HFFc6 (cell line): Measurements from ENCODE around the gene ZNF415. TPM values are rescaled to one million over a fixed set of nuclear protein-coding genes. Genes with fewer than 3 reads are reported as not detected.
A peak's percentile ranks its signal among the peaks of the same experiment; 100 is the strongest.

Source experiments
- DNase-seq: peaks from one replicate; pipeline ENCODE4 v3.0.0-alpha.2; 2018
- H3K27ac Mint-ChIP-seq: 2 replicates; pipeline ENCODE4 v1.8.0; 2020; ENCODE audit warnings: mild to moderate bottlenecking, mixed read lengths
- H3K27me3 Mint-ChIP-seq: 2 replicates; pipeline ENCODE4 v1.8.0; 2021; ENCODE audit warnings: mild to moderate bottlenecking, moderate library complexity, mixed read lengths; ENCODE audit not compliant: insufficient read depth
- H3K36me3 Mint-ChIP-seq: 2 replicates; pipeline ENCODE4 v1.8.0; 2021; ENCODE audit warnings: low read depth, mixed read lengths
- H3K4me1 Mint-ChIP-seq: 2 replicates; pipeline ENCODE4 v1.8.0; 2020; ENCODE audit warnings: low read depth, mixed read lengths
- H3K4me3 Mint-ChIP-seq: 2 replicates; pipeline ENCODE4 v1.8.0; 2020; ENCODE audit warnings: mild to moderate bottlenecking, moderate library complexity, mixed read lengths
- H3K9me3 Mint-ChIP-seq: 2 replicates; pipeline ENCODE4 v1.8.0; 2020; ENCODE audit warnings: mild to moderate bottlenecking, mixed read lengths
- total RNA-seq, 6 experiments: library from RNA; stranded (reverse); fragmentation: NEBNext Ultra II Directional; extraction: Animal tissue kit (Norgen Biotek cat#: 25700); gene quantifications; 2 replicates in 1 of 6; 3 replicates in 5 of 6; pipeline ENCODE4 v1.2.3, GENCODE V29; 2021
- TF ChIP-seq, protein P1 (sequence below): fragments of 200-600 bp; sonication (generic); IDR thresholded peaks from 2 replicates; pipeline ENCODE4 v1.5.0; 2021; ENCODE audit warnings: antibody characterized with exemption, mild to moderate bottlenecking

The ZNF415 gene
- total RNA-seq, 6 experiments from 2014 or later: 3.2 to 4.6 (median 4.0) TPM

DNA sequence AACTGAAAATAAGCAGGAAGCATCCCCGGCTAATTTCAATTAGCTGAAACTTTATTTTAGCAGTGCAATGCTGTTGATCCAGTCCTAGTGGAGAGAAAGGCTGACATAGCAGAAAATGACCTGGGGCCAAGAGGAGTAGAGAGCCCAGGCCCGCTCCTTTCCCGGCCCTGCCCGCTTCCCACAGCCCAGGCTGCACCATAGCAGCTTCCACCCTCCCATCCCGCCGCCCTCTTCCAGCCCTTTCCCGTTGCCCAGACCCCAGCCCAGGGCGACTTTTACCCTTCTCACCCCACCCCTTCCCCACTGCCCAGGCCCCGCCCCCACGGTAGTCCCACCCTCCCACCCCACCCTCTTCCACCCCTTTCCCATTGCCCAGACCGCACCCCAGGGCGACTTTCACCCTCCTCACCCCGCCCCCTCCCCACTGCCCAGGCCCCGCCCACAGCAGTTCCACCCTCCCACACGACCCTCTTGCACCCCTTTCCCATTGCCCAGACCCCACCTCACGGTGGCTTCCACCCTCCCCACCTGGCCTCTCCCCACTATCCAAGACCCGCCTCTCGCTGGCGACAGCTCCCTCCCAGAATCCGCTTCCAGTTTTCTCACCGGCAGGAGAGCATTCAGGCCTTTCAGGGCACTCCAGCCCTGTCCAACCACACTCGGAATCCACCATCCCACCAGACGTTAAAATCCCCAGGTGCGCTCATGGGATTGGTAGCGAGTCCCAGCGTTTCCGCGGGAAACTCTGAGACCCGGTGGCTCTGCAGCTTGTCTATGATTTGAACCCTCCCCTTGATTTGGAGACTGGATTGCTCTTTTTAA is 37.7 kb downstream of the ZNF415 start:
- Mint-ChIP-seq H3K4me1 (peaks cover 10% of the 10 kb centered on the region; the same call in 1 of the 2 replicates), H3K36me3 (peaks cover 57% of the 10 kb centered on the region), H3K27ac (no peak overlapping the region), H3K27me3 (peaks cover 8% of the 10 kb centered on the region), H3K4me3 (no peak overlapping the region), H3K9me3 (peaks cover 8% of the 10 kb centered on the region)
- TF ChIP-seq, protein P1, sequence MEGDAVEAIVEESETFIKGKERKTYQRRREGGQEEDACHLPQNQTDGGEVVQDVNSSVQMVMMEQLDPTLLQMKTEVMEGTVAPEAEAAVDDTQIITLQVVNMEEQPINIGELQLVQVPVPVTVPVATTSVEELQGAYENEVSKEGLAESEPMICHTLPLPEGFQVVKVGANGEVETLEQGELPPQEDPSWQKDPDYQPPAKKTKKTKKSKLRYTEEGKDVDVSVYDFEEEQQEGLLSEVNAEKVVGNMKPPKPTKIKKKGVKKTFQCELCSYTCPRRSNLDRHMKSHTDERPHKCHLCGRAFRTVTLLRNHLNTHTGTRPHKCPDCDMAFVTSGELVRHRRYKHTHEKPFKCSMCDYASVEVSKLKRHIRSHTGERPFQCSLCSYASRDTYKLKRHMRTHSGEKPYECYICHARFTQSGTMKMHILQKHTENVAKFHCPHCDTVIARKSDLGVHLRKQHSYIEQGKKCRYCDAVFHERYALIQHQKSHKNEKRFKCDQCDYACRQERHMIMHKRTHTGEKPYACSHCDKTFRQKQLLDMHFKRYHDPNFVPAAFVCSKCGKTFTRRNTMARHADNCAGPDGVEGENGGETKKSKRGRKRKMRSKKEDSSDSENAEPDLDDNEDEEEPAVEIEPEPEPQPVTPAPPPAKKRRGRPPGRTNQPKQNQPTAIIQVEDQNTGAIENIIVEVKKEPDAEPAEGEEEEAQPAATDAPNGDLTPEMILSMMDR: no peak
- DNase-seq: no peak

DNA sequence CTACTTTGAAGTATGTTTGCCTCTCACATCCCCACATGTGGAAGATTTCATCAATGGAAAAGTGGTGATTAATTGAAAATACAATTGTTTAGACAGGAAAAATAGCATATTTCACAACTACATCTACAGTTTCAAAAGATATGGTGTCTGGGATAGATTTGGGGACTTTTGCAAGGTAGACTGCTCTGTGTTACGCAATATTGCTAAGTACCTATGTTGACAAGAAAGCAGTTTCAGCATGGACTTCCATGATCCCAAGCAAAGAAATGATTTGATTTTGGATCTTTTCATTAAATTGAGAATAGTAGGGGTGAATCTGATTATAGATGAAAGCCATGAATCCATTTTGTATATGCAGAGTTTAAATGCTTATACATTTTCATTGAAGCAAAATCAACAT is 40.0 kb downstream of the ZNF415 start:
- TF ChIP-seq, protein P1: no peak
- no peak overlapping the region for H3K27ac Mint-ChIP-seq
- H3K4me1 Mint-ChIP-seq: peaks cover 5% of the 10 kb centered on the region; the same call in 1 of the 2 replicates
- H3K27me3 Mint-ChIP-seq: peaks cover 8% of the 10 kb centered on the region
- DNase-seq: no peak
- peaks cover 58% of the 10 kb centered on the region for H3K36me3 Mint-ChIP-seq
- peaks cover 3% of the 10 kb centered on the region; the same call in 1 of the 2 replicates for H3K9me3 Mint-ChIP-seq
- H3K4me3 Mint-ChIP-seq: no peak overlapping the region

DNA sequence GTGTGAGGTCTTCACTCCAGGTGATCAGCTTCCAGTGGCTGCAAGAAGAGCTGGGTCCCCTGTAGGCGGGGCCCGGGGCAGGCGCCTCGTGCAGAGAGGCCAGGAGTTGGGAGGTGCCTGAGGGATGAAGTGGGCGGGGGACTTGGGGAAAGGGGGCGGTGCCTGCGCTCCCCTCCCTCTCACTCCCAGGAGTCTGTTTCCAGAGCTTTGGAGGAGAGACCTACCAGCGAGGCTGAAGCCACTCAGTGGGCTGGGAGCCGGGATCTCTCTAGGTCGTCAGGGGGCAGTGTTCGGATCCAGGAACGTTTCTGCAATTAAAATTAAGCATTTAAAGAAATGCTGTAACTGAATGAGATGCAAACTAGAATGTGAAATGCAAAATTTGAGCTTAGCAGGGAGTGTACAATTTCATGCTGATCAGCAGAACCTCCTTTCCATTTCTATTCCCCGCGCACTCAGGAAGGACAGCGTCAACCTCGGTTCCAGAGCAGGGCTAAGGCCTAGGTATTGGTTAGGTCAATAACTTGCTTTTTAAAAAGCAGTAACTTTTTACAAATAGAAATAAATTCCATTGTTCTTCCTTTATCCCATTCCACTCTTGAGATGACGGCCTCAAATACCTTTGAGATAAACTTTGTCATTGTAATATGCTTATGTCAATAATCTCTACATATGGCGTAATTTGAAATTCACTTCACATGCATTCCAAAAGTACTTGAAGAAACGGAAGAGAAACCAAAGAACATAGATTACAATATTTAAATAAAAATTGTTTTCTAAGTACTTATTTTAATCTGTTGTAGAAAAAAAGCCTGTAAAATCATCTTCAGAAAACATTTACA is 41.1 kb downstream of the ZNF415 start:
- Mint-ChIP-seq H3K4me3 (no peak overlapping the region), H3K9me3 (peaks cover 3% of the 10 kb centered on the region; the same call in 1 of the 2 replicates), H3K36me3 (peaks cover 59% of the 10 kb centered on the region), H3K4me1 (peaks cover 13% of the 10 kb centered on the region), H3K27ac (no peak overlapping the region), H3K27me3 (peaks cover 3% of the 10 kb centered on the region)
- DNase-seq: no peak
- TF ChIP-seq, protein P1: no peak

DNA sequence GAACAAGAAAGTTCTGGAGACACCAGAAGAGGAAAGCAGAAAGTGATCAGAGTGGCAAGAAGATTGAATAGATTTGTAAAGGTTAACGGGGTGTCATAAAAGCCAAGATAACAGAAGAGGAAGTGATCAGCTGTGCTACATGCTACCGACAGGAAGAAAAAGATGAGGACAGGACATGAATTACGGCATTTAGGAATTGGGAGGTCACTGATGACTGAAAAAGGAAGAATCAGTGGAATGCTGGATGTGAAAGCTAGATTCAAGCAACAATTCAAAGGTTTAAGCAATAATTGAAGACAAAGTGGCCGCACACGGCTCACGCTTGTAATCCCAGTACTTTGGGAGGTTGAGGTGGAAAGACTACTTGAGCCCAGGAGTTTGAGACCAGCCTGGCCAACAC is 44.6 kb downstream of the ZNF415 start:
- Mint-ChIP-seq H3K4me3 (no peak overlapping the region), H3K9me3 (no peaks in the 10 kb centered on the region), H3K27ac (peak overlapping the region; percentile 6; the same call in 1 of the 2 replicates), H3K4me1 (peaks cover 14% of the 10 kb centered on the region), H3K36me3 (peaks cover 74% of the 10 kb centered on the region), H3K27me3 (peaks cover 2% of the 10 kb centered on the region; the same call in 1 of the 2 replicates)
- DNase-seq: no peak
- TF ChIP-seq, protein P1: no peak

DNA sequence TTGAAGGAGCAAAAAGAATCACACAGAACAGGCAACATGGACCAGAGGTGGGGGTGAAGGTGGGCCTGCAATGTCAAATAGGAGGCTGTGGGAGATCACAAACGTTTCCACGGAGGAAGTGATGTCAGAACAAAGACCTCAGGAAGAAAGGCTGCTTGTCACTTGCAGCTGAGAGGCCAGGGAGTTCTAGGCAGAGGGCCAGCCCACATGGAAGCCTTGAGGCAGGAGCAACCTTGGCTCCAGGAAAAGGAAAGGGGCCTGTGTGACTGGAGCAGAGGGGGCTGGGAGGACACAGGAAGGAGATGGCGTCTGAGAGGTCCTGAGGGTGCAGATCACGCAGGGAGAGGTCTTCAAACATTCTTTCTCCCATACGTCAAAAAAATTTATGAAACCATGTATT is 45.8 kb downstream of the ZNF415 start:
- TF ChIP-seq, protein P1: no peak
- Mint-ChIP-seq H3K36me3 (peaks cover 79% of the 10 kb centered on the region), H3K4me3 (no peak overlapping the region), H3K27ac (peak overlapping the region; percentile 73), H3K4me1 (peaks cover 14% of the 10 kb centered on the region), H3K27me3 (peaks cover 2% of the 10 kb centered on the region; the same call in 1 of the 2 replicates), H3K9me3 (no peaks in the 10 kb centered on the region)
- DNase-seq: peak; percentile 28
